ENCODE data around the gene SMOC2.
"Not testable (repeated sequence)": the region's sequence is repeated elsewhere in the genome, so short reads cannot be mapped to it uniquely, and the experiment has no call there.

Gene SMOC2

DNA sequence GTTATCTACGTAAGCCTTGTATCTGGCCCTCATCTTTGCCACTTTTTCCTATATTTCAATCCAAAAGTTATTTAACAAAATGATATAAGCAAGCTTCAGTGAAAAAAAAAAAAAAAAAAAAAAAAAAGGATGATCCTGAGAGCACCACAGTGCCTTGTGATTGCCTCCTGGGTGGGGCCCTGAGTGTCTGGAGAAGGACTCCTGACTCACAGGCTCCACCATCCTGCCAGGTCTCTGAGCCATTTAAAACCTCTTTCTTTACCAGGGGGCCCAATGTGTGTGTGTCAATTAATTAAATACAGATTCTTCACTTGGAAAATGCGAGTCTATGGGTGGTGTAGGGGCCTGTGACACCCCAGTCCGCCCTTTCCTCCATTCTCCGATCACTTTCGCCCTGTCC, 105.2 kb downstream of the SMOC2 start:
- no peak for DNase-seq

DNA sequence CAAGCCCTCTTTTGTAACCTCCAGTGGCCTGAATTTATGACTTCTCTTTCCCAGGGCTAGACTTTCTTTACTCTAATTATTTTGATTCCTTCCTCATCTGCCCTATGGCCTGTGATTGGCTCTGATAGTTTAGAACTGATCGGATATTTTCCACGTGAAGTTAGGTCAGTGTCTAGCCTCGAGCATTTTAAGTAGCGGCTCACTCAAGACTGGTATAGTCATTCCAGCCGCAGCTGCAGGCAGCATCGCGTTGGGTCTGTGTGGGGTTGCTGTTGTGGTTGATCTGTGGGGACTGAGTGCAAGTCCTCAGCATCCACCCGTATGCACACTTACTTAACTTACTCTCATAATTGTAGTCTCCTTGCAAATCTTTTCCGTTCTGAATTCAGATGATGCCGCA, 105.7 kb downstream of the SMOC2 start:
- no peak for DNase-seq

DNA sequence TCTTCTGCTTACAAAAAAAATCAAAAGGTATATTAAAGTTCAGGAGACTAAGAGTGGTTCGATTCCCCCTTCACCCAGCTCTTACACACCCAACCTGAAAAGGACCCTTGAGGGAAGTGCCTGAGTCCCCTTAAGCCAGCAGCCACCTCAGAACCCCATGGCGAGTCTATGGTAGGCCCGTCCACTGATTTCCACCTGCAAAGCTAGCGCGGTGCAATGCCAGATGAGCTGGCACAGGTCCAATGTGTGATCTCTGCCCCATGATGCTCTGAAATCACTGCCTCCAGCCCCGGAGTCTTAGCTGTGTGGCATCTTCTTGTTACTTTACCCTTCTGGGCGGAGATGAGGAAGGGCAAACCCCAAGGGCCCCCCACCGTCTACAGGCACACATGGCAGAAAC, 109.3 kb downstream of the SMOC2 start:
- no peak for DNase-seq

- DNase-seq, result no peak
These were observed 113.5 kb downstream of the SMOC2 start for GRCh38 chr6:168554472-168554871.

GRCh38 chr6:168554898-168555617, 114.1 kb downstream of the SMOC2 start:
- DNase-seq, result no peak

GRCh38 chr6:168555618-168556273, 114.8 kb downstream of the SMOC2 start:
- no peak for DNase-seq

DNA sequence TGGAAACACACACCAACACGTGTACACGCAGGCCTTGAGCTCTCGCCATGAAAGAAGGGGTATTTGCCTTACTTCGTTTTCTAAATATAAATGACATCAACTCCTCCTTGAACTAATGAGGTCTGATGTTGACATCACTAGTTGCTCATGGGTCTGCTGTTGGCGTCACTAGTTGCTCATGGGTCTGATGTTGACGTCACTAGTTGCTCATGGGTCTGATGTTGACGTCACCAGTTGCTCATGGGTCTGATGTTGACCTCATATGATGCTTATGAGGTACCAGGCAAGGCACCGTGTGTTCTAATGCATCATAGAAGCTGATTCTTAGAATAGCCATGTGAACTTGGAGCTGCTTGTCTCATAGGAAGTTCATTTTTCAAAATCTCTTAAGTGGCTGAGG, 116.5 kb downstream of the SMOC2 start:
- DNase-seq, result no peak

DNA sequence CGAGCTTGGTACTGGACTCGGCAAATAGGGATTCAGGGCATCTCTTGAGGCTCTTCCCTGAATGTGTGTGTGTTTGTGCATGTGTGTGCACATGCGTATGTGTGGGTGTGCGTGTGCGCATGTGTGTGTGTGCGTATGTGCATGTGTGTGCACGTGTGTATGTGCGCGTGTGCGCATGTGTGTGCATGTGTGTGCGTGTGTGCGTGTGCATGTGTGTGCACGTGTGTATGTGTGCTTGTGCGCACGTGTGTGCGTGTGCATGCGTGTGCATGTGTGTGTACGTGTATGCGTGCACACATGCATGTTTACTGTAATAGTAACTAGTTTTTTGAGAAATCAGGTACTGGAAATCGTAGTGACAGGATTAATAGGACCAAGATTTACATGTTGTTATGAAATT, 117.7 kb downstream of the SMOC2 start:
- DNase-seq, result no peak

DNA sequence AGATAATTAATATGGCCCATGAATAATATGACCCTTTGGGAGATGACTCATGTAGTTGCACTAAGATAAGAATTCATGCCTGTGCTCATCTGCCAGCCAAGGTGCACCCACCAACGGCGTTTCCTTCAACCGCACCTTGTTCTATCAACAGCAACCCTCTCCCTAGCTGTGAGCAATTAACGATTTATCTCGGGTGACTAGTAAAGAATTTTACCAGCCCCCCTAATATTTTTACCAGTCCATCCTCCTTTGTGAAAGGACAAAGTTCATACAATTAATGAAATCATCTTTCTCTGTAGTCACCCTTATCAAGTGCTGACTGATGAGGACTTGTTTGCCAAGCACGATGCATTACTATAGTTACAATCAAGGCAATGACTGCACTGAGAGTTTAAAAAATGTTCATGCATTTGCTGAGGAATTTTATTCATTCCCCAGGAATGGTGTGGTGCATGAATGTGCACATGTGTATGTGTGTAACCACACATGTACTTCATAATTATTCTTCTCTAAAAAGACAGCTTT, 118.7 kb downstream of the SMOC2 start:
- DNase-seq, result no peak

GRCh38 chr6:168560126-168560525, 119.1 kb downstream of the SMOC2 start:
- DNase-seq, result no peak

DNA sequence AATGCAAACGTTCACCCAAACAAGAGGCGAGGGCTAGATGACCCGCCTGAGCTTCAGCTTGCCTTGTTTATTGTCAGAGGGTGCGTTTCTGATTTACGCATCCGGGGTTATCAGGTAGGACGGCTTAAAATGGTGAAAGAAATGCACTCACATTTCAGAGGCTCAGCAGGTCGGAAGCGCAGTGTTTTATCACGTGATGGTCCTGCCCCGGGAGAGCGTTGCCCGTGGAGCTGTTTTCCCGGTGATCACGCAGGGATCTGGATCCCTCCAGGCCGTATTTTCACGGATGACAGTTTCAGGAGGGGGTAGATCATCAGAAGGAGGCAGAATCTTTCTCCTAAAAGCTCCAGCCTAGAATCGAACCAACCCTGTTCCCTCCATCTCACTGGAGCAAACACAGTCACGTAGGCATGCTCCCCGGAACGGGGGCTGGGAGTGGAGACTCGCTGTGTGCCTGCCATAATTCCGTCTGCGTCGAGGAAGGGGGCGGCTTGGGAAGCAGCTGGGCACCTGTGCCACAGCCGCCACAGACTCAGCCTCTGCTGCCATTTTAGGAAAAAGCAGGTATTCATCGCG, 121.7 kb downstream of the SMOC2 start:
- DNase-seq, result no peak

- no peak for DNase-seq
These were observed 122.7 kb downstream of the SMOC2 start for GRCh38 chr6:168563656-168564055.

DNA sequence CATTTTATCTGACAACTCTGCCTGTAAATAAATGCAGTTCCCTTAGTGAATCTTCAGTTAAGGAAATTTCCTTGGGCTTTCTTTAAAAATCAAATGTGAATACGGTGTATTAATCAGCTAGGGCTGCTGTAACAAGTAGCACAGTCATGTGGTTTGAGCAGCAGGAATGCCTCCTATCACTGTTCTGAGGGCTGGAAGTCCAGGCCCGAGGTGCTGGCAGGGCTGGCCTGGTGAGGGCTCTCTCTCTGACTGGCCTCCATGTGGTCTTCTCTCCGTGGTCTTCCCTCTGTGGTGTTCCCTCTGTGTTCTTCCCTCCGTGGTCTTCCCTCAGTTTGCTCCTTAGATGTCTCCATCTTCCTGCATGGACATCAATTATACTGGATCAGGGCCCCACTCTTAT, 124.1 kb downstream of the SMOC2 start:
- DNase-seq, result no peak

DNA sequence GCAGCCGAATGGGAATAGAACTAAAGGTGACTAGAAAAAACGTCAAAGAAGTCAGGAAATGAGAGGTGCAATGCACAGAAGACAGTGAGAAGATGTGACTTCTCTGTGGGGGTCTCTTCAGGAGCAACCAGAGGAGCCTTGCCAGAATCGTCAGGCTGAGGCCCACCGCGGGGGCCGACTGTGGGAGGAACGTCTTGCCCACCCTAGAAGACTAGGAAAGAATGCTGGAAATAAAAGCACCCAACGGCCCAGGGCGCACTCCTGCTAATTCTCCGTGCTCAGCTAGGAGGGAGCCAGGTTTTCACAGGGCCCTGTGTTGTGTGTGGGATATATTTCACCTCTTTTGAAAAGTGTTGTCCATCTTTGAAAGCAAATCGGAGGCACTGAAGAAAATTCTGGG, 129.2 kb downstream of the SMOC2 start:
- no peak for DNase-seq

GRCh38 chr6:168571268-168571667, 130.3 kb downstream of the SMOC2 start:
- DNase-seq, result no peak

DNA sequence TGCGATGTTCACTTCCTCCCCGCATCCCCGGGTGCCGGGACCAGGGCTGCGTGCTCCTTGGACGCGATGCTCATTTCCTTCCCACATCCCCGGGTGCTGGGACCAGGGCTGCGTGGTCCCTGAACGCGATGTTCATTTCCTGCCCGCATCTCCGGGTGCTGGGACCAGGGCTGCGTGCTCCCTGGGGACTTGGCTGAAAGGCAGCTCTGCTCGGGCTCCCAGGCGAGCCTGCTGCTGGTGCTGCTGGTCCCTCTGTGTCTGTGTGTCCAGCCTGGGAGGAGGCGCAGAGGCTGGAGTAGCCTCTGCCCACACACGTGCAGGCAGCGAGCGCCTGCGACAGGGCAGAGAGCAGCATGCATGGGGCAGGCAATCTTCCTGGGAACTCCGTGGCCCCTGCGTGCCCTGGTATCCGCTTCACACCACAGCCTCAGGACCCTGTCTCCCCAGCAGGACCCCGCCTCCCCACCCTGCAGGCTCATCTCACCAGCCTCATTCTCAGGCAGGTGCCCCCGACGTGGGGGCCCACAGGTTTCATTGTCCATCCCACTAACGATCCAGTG, 132.4 kb downstream of the SMOC2 start:
- DNase-seq, result not testable (repeated sequence)

GRCh38 chr6:168574075-168574698, 133.2 kb downstream of the SMOC2 start:
- no peak for DNase-seq

GRCh38 chr6:168574699-168575195, 133.8 kb downstream of the SMOC2 start:
- no peak for DNase-seq

GRCh38 chr6:168575346-168576098, 134.5 kb downstream of the SMOC2 start:
- DNase-seq, result no peak

- DNase-seq, result no peak
These were observed 135.4 kb downstream of the SMOC2 start for GRCh38 chr6:168576388-168576787.

GRCh38 chr6:168577496-168577895, 136.5 kb downstream of the SMOC2 start:
- no peak for DNase-seq

DNA sequence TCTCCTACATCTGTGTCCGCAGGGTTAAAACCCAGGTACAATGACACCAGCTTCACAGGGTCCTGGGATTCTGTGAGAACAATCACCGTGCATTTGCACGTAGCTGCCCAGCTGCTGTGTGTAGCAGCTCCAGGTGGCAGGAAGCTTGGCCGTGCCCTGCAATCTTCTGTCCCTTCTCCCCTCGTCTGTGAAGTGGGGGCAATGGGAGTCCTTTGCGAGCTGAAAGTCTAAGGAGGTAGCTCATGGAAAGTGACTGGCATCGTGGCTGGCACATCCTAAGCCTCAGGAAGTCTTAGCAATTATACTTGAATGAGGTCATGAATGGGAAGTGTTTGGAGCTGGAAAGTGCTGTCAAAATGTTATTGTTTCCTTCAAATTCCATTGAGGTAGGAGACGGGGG, 137.1 kb downstream of the SMOC2 start:
- no peak for DNase-seq

All from NCI-H2081 treated with DMSO at 0.1 percent for 48 hours (cell line).